Measurements from ENCODE around the gene MYLK. TPM values are rescaled to one million over a fixed set of nuclear protein-coding genes. Genes with fewer than 3 reads are reported as not detected.

The MYLK gene
- total and polyA plus RNA-seq, 8 donors, result 35.1 to 916 (median 340) TPM

GRCh38 chr3:123692041-123692440, 192.1 kb downstream of the MYLK start:
- Histone ChIP-seq H3K27me3 (no peaks in the 10 kb centered on the region), H3K9me3 (no peaks in the 10 kb centered on the region), H3K4me1 (peaks cover 12 to 96% (median 65%) of the 10 kb centered on the region in 4 donors), H3K27ac (peak overlapping the region in 4 of 5 donors; percentile 63 to 91 (median 83)), H3K36me3 (peaks cover 0 to 52% (median 23%) of the 10 kb centered on the region in 4 donors), H3K4me3 (peak overlapping the region in 1 of 4 donors; percentile 5)
- TF ChIP-seq POLR2AphosphoS5 (IDR thresholded peaks at IDR 0.05) (no peak), POLR2A (IDR thresholded peaks at IDR 0.05) (no peak), CTCF (IDR thresholded peaks at IDR 0.05) (no peak), EP300 (IDR thresholded peaks at IDR 0.05) (no peak)
- 57 to 66% (median 59%) methylated on average over 9 of the region's 9 CpGs for WGBS, 5 donors
- intact Hi-C loops (cut with DNase I; ENCODE audit: low total_unique reads), result no loop called here
- no peak for DNase-seq

GRCh38 chr3:123689831-123690230, 194.3 kb downstream of the MYLK start:
- 69 to 91% (median 84%) methylated on average over 3 of the region's 3 CpGs for WGBS, 5 donors
- no peak for DNase-seq
- Histone ChIP-seq H3K9me3 (no peaks in the 10 kb centered on the region), H3K27ac (peak overlapping the region in 4 of 5 donors; percentile 15 to 91 (median 72)), H3K4me3 (no peak overlapping the region), H3K27me3 (no peaks in the 10 kb centered on the region), H3K4me1 (peaks cover 0 to 97% (median 52%) of the 10 kb centered on the region in 4 donors), H3K36me3 (peaks cover 0 to 52% (median 23%) of the 10 kb centered on the region in 4 donors)
- intact Hi-C loops (cut with DNase I; ENCODE audit: low total_unique reads), result no loop called here
- TF ChIP-seq POLR2AphosphoS5 (IDR thresholded peaks at IDR 0.05) (no peak), EP300 (IDR thresholded peaks at IDR 0.05) (no peak), POLR2A (IDR thresholded peaks at IDR 0.05) (no peak), CTCF (IDR thresholded peaks at IDR 0.05) (no peak)

GRCh38 chr3:123688241-123688747, 195.8 kb downstream of the MYLK start:
- Histone ChIP-seq H3K9me3 (no peaks in the 10 kb centered on the region), H3K4me1 (peaks cover 0 to 97% (median 43%) of the 10 kb centered on the region in 4 donors), H3K4me3 (no peak overlapping the region), H3K27ac (peak overlapping the region in 4 of 5 donors; percentile 22 to 91 (median 67)), H3K27me3 (no peaks in the 10 kb centered on the region), H3K36me3 (peaks cover 0 to 65% (median 22%) of the 10 kb centered on the region in 4 donors)
- WGBS, 5 donors, result 75 to 85% (median 77%) methylated on average over 4 of the region's 4 CpGs
- TF ChIP-seq CTCF (IDR thresholded peaks at IDR 0.05) (no peak), POLR2AphosphoS5 (IDR thresholded peaks at IDR 0.05) (peak in 1 of 3 donors; percentile 55), POLR2A (IDR thresholded peaks at IDR 0.05) (no peak)
- no peak for DNase-seq
- intact Hi-C loops (cut with DNase I; ENCODE audit: low total_unique reads), result no loop called here

GRCh38 chr3:123687286-123687685, 196.8 kb downstream of the MYLK start:
- H3K27me3 ChIP-seq, result no peaks in the 10 kb centered on the region
- H3K36me3 ChIP-seq, result peaks cover 0 to 65% (median 16%) of the 10 kb centered on the region in 4 donors
- peaks cover 0 to 97% (median 42%) of the 10 kb centered on the region in 4 donors for H3K4me1 ChIP-seq

More at GRCh38 chr3:123687286-123687685, 196.8 kb downstream of the MYLK start:
- TF ChIP-seq CTCF (IDR thresholded peaks at IDR 0.05) (no peak), POLR2A (IDR thresholded peaks at IDR 0.05) (no peak), EP300 (IDR thresholded peaks at IDR 0.05) (no peak), POLR2AphosphoS5 (IDR thresholded peaks at IDR 0.05) (peak in 1 of 3 donors; percentile 28)
- no peak for DNase-seq
- H3K9me3 ChIP-seq, result no peaks in the 10 kb centered on the region
- H3K4me3 ChIP-seq, result no peak overlapping the region
- intact Hi-C loops (cut with DNase I; ENCODE audit: low total_unique reads), result no loop called here
- peak overlapping the region in 4 of 5 donors; percentile 22 to 91 (median 67) for H3K27ac ChIP-seq

Data from stomach (tissue), 9 donors.